K562 (cell line): ENCODE measurements around the gene GFOD1. TPM values are rescaled to one million over a fixed set of nuclear protein-coding genes. Genes with fewer than 3 reads are reported as not detected.

ENCODE experiments used
- ATAC-seq: fragments of 200-7000 bp; cut with Tn5 transposase; 3 replicates; pipeline ENCODE4 v1.9.1; 2020; ENCODE audit warnings: moderate library complexity
- BruUV-seq: library from RNA; stranded (reverse); fragments of 400-500 nt; replicated peaks from 2 replicates; lab custom pipeline; 2021; lab: Mats Ljungman, UMichigan
- CTCF ChIA-PET: fragments of 300-600 bp; formaldehyde crosslinking; extraction: SDS; loops from one replicate; lab custom pipeline; 2021; ENCODE audit warnings: low intra/inter-chr PET ratio; lab: Yijun Ruan, JAX
- POLR2A ChIA-PET: fragments of 300-600, 350-650 bp; sonication (Branson Sonifier 250); formaldehyde crosslinking; extraction: SDS; loops from one replicate; lab custom pipeline; 2021; ENCODE audit warnings: antibody characterized with exemption, inconsistent platforms; lab: Yijun Ruan, JAX
- DNase-seq, 4 experiments: peaks; one replicate each; pipeline versions ENCODE4 v3.0.0 to v3.0.0-alpha.2; 2011 to 2018; ENCODE audit warnings: low spot score in 3 of 4, mixed read lengths in 3 of 4; ENCODE audit errors: extremely low read depth in 1 of 4
- FAIRE-seq: peaks from 2 replicates; lab custom pipeline; 2011; peaks lifted over from hg19 to GRCh38; lab: Jason Lieb, UNC
- H2AFZ ChIP-seq: 2 replicates; pipeline ENCODE4 v1.6.0; 2011; ENCODE audit warnings: low read depth, low read length, control low read depth, inconsistent platforms
- H3K27ac ChIP-seq: fragments of 200-600 bp; 3 replicates; pipeline ENCODE4 v1.8.0; 2011; ENCODE audit warnings: low read depth, mild to moderate bottlenecking, control low read depth, inconsistent platforms, low read length, moderate library complexity, mixed read lengths; ENCODE audit errors: extremely low read depth
- H3K27me3 ChIP-seq, 2 experiments: fragments of 300-600 bp in 1 of 2; 2 replicates in 1 of 2; 3 replicates in 1 of 2; pipeline versions ENCODE4 v1.6.0 to v1.8.0; 2011; ENCODE audit warnings: inconsistent platforms in 2 of 2, low read length in 2 of 2, mild to moderate bottlenecking in 1 of 2, mixed read lengths in 1 of 2, moderate library complexity in 1 of 2; ENCODE audit not compliant: control insufficient read depth in 2 of 2, insufficient read depth in 2 of 2
- H3K36me3 ChIP-seq: fragments of 300-600 bp; 3 replicates; pipeline ENCODE4 v1.8.0; 2011; ENCODE audit warnings: mild to moderate bottlenecking, low read length, inconsistent platforms; ENCODE audit not compliant: control insufficient read depth, insufficient read depth
- H3K4me1 ChIP-seq, 2 experiments: fragments of 200-600 bp in 1 of 2; replicated peaks in 1 of 2; 2 replicates in 1 of 2; 3 replicates in 1 of 2; pipeline versions ENCODE4 v1.5.1 to v1.8.0; 2011; ENCODE audit warnings: inconsistent platforms in 2 of 2, low read length in 2 of 2, mild to moderate bottlenecking in 1 of 2, mixed read lengths in 1 of 2, moderate library complexity in 1 of 2; ENCODE audit not compliant: control insufficient read depth in 2 of 2, insufficient read depth in 2 of 2
- H3K4me2 ChIP-seq: 2 replicates; pipeline ENCODE4 v1.6.1; 2011; ENCODE audit warnings: low read length, control low read depth, inconsistent platforms, mixed read lengths; ENCODE audit not compliant: insufficient read depth
- H3K4me3 ChIP-seq: fragments of 200-600 bp; sonication (generic), shearing (Covaris generic); 2 replicates; pipeline ENCODE4 v1.5.1; 2016; ENCODE audit warnings: control low read depth, inconsistent platforms
- H3K79me2 ChIP-seq: fragments of 200-600 bp; 3 replicates; pipeline ENCODE4 v1.8.0; 2011; ENCODE audit warnings: low read length, inconsistent platforms; ENCODE audit not compliant: control insufficient read depth, insufficient read depth
- H3K9ac ChIP-seq, 2 experiments: 2 replicates each; pipeline versions ENCODE4 v1.6.0 to v1.6.1; 2011; ENCODE audit warnings: low read depth in 2 of 2, low read length in 2 of 2, control low read depth in 1 of 2, inconsistent platforms in 1 of 2, mild to moderate bottlenecking in 1 of 2, mixed read lengths in 1 of 2; ENCODE audit not compliant: insufficient read depth in 1 of 2
- H3K9me1 ChIP-seq: one replicate; pipeline ENCODE4 v1.6.0; 2011; ENCODE audit warnings: inconsistent platforms, mild to moderate bottlenecking, low read length, moderate library complexity; ENCODE audit not compliant: control insufficient read depth, insufficient read depth
- H3K9me3 ChIP-seq: replicated peaks from 2 replicates; pipeline ENCODE4 v1.5.1; 2011; ENCODE audit warnings: low read depth, low read length, inconsistent platforms; ENCODE audit not compliant: control insufficient read depth, insufficient read depth
- H4K20me1 ChIP-seq: replicated peaks from 2 replicates; pipeline ENCODE4 v1.6.1; 2011; ENCODE audit warnings: low read length, inconsistent platforms, mixed read lengths; ENCODE audit not compliant: control insufficient read depth, insufficient read depth
- BCL6 ChIP-seq: fragments of 250-450 bp; sonication (Bioruptor Pico); IDR thresholded peaks from 2 replicates; pipeline ENCODE4 v1.4.0; 2020
- CC2D1A ChIP-seq: fragments of 450-650 bp; IDR thresholded peaks from 2 replicates; pipeline ENCODE4 v1.6.1; 2017; ENCODE audit warnings: mild to moderate bottlenecking
- HNRNPK ChIP-seq: fragments of 200-400 bp; formaldehyde crosslinking; IDR thresholded peaks from one replicate; pipeline ENCODE4 v1.6.1; 2018; ENCODE audit warnings: mild to moderate bottlenecking, low read depth, low read length; ENCODE audit not compliant: poor library complexity, severe bottlenecking
- NFE2L1 ChIP-seq: fragments of 450-650 bp; IDR thresholded peaks from 2 replicates; pipeline ENCODE4 v1.6.1; 2016; ENCODE audit warnings: missing genetic modification characterization, low read depth, mild to moderate bottlenecking, missing compliant biosample characterization, moderate library complexity, borderline replicate concordance
- SMAD1 ChIP-seq: fragments of 150-350 bp; IDR thresholded peaks from 2 replicates; pipeline ENCODE4 v1.6.1; 2014; ENCODE audit warnings: low read length, low read depth; ENCODE audit not compliant: partially characterized antibody
- ZNF408 ChIP-seq: fragments of 250-450 bp; sonication (Bioruptor Pico); IDR thresholded peaks from 2 replicates; pipeline ENCODE4 v1.4.0; 2020; ENCODE audit warnings: low read depth, mild to moderate bottlenecking, moderate library complexity
- ZNF561 ChIP-seq: fragments of 450-650 bp; formaldehyde crosslinking; conservative IDR thresholded peaks from 2 replicates; pipeline ENCODE4 v1.4.0; 2020; ENCODE audit warnings: mild to moderate bottlenecking, moderate library complexity
- WGBS: fragments of 100-300 bp; shearing (Covaris generic); methylation state at CpG from one replicate; pipeline ENCODE4 v1.1.6; 2016; ENCODE audit warnings: low coverage, mixed read lengths; ENCODE audit not compliant: insufficient coverage; ENCODE audit errors: missing lambda C conversion rate; 5-methylcytosine and 5-hydroxymethylcytosine counted together
- in situ Hi-C: fragments of 300-500 bp; cut with MboI; formaldehyde crosslinking; loops from 4 replicates; pipeline ENCODE4 v1.15.0; 2018; ENCODE audit warnings: inconsistent platforms, mixed read lengths
- intact Hi-C: fragments of 100-400 bp; cut with micrococcal nuclease; formaldehyde crosslinking; loops from 2 replicates; pipeline ENCODE4 v1.14.2; 2022
- polyA plus RNA-seq, 8 experiments: library from polyadenylated mRNA; depleted of rRNA in 4 of 8; stranded (reverse) in 5 of 8; unstranded in 3 of 8; fragments of >200 nt; fragmentation: Nextera tagmentation in 2 of 8; fragmentation: Illumina TruSeq in 1 of 8; extraction: Ambion mirVana in 2 of 8; extraction: Trizol in 1 of 8; gene quantifications; 2 replicates each; pipeline versions ENCODE4 v1.2.1 to v1.2.3, GENCODE V29; 2011 to 2014; ENCODE audit warnings: inconsistent platforms in 1 of 8, missing spikeins in 1 of 8
- total RNA-seq, 7 experiments: library from RNA; depleted of rRNA in 6 of 7; stranded (reverse); fragments of >200 nt in 6 of 7; fragmentation: Illumina TruSeq in 2 of 7; extraction: Trizol in 2 of 7; gene quantifications; 2 replicates each; pipeline versions ENCODE4 v1.2.1 to v1.2.3, GENCODE V29; 2011 to 2021; ENCODE audit warnings: low replicate concordance in 1 of 7
- TF ChIP-seq, protein P1 (sequence below), 3 experiments: fragments of 200-800 bp in 1 of 3; fragments of 250-450 bp in 1 of 3; fragments of 450-650 bp in 1 of 3; sonication (Bioruptor Pico) in 1 of 3; sonication (Bioruptor generic) in 1 of 3; formaldehyde crosslinking in 1 of 3; IDR thresholded peaks; 2 replicates each; pipeline versions ENCODE4 v1.6.1 to v1.8.0; 2016 to 2022; ENCODE audit warnings: mild to moderate bottlenecking in 2 of 3, missing genetic modification characterization in 2 of 3, missing compliant biosample characterization in 1 of 3, moderate library complexity in 1 of 3
- TF ChIP-seq, protein P2 (sequence below): IDR thresholded peaks from 2 replicates; pipeline ENCODE4 v1.6.1; 2012; ENCODE audit warnings: low read depth, low read length, improper control_type of control experiment, borderline replicate concordance

GFOD1 gene
- total and polyA plus RNA-seq, 9 of the 15 experiments (the other 6 are each of a cell fraction or from before 2014, with no cell fraction given) = 3.8 to 12.0 (median 8.2) TPM

DNA sequence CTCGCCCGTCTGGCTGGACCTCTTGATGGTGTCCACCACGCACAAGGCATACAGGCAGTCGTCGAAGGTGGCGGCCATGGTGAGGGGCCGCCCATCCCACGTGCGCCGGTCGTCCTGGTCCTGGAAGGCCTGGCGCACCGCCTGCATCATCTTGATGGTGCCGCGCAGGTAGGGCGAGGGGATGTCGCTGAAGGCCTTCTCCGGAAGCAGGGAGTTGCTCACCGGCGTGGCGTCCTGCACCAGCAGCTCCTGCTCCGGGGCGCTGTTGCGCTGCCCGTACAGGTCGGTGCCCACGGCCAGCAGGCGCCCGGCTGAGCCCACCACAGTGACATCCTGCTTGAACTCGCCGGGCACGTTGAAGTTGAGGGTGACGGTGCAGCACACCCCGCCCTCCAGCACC is 122.6 kb downstream of the GFOD1 start:
- in situ Hi-C loops (no loop called here), intact Hi-C loops (no loop called here)
- FAIRE-seq (no peak), DNase-seq (no peak), ATAC-seq (no peak)
- Histone ChIP-seq H2AFZ (no peak overlapping the region), H3K9ac (no peak overlapping the region), H3K9me1 (no peaks in the 10 kb centered on the region), H4K20me1 (no peaks in the 10 kb centered on the region), H3K79me2 (no peaks in the 10 kb centered on the region), H3K9me3 (no peaks in the 10 kb centered on the region), H3K4me2 (no peak overlapping the region), H3K36me3 (no peaks in the 10 kb centered on the region), H3K27ac (no peak overlapping the region), H3K4me1 (peaks cover 9 to 18% of the 10 kb centered on the region in 2 experiments), H3K4me3 (no peak overlapping the region), H3K27me3 (peaks cover 0 to 7% of the 10 kb centered on the region in 2 experiments; a peak in 1 of 5 replicates)
- CTCF ChIA-PET = no interaction called here
- TF ChIP-seq CC2D1A = no peak
- TF ChIP-seq BCL6 (CRISPR knock-in tag) = no peak
- no peak for TF ChIP-seq NFE2L1 (tag)
- no peak for TF ChIP-seq ZNF561 (CRISPR knock-in tag)
- TF ChIP-seq SMAD1 = no peak
- TF ChIP-seq, protein P1, sequence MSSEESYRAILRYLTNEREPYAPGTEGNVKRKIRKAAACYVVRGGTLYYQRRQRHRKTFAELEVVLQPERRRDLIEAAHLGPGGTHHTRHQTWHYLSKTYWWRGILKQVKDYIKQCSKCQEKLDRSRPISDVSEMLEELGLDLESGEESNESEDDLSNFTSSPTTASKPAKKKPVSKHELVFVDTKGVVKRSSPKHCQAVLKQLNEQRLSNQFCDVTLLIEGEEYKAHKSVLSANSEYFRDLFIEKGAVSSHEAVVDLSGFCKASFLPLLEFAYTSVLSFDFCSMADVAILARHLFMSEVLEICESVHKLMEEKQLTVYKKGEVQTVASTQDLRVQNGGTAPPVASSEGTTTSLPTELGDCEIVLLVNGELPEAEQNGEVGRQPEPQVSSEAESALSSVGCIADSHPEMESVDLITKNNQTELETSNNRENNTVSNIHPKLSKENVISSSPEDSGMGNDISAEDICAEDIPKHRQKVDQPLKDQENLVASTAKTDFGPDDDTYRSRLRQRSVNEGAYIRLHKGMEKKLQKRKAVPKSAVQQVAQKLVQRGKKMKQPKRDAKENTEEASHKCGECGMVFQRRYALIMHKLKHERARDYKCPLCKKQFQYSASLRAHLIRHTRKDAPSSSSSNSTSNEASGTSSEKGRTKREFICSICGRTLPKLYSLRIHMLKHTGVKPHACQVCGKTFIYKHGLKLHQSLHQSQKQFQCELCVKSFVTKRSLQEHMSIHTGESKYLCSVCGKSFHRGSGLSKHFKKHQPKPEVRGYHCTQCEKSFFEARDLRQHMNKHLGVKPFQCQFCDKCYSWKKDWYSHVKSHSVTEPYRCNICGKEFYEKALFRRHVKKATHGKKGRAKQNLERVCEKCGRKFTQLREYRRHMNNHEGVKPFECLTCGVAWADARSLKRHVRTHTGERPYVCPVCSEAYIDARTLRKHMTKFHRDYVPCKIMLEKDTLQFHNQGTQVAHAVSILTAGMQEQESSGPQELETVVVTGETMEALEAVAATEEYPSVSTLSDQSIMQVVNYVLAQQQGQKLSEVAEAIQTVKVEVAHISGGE (CRISPR knock-in tag; IDR thresholded peaks at IDR 0.05) = no peak
- TF ChIP-seq, protein P2, sequence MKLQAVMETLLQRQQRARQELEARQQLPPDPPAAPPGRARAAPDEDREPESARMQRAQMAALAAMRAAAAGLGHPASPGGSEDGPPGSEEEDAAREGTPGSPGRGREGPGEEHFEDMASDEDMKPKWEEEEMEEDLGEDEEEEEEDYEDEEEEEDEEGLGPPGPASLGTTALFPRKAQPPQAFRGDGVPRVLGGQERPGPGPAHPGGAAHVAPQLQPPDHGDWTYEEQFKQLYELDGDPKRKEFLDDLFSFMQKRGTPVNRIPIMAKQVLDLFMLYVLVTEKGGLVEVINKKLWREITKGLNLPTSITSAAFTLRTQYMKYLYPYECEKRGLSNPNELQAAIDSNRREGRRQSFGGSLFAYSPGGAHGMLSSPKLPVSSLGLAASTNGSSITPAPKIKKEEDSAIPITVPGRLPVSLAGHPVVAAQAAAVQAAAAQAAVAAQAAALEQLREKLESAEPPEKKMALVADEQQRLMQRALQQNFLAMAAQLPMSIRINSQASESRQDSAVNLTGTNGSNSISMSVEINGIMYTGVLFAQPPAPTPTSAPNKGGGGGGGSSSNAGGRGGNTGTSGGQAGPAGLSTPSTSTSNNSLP = no peak
- no peak for TF ChIP-seq HNRNPK
- TF ChIP-seq ZNF408 (CRISPR knock-in tag) = no peak
- POLR2A ChIA-PET = no interaction called here
- WGBS = 95% methylated on average over 34 of the region's 34 CpGs
- no TSS peak for BruUV-seq
